ENCODE data around the gene CUBN.

DNA sequence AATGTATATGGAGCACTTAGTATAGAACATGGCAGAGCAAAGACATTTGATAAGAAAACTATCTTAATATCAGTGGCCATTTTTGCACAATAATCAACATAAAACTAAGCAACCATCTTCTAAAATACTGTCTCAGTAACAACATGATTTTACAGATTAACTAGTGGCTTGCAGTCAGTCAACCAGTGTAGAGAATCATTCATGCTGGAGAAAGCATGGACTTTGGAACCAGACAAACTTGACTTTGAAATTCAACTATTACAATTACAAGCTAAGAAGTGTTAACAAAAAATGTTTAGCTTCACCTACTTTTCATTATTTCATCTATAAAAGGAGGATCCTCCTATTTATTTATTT, 27.7 kb downstream of the CUBN start:
- TF ChIP-seq, protein P1, sequence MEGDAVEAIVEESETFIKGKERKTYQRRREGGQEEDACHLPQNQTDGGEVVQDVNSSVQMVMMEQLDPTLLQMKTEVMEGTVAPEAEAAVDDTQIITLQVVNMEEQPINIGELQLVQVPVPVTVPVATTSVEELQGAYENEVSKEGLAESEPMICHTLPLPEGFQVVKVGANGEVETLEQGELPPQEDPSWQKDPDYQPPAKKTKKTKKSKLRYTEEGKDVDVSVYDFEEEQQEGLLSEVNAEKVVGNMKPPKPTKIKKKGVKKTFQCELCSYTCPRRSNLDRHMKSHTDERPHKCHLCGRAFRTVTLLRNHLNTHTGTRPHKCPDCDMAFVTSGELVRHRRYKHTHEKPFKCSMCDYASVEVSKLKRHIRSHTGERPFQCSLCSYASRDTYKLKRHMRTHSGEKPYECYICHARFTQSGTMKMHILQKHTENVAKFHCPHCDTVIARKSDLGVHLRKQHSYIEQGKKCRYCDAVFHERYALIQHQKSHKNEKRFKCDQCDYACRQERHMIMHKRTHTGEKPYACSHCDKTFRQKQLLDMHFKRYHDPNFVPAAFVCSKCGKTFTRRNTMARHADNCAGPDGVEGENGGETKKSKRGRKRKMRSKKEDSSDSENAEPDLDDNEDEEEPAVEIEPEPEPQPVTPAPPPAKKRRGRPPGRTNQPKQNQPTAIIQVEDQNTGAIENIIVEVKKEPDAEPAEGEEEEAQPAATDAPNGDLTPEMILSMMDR (IDR thresholded peaks at IDR 0.05) = no peak
- TF ChIP-seq POLR2A (IDR thresholded peaks at IDR 0.05) = no peak

All from tibial nerve (tissue), 3 donors.